ENCODE data around the gene ZNF516. TPM values are rescaled to one million over a fixed set of nuclear protein-coding genes. Genes with fewer than 3 reads are reported as not detected.

ZNF516 gene
- total and polyA plus RNA-seq, 2 experiments from 2014 or later = 17.8 to 29.4 TPM

DNA sequence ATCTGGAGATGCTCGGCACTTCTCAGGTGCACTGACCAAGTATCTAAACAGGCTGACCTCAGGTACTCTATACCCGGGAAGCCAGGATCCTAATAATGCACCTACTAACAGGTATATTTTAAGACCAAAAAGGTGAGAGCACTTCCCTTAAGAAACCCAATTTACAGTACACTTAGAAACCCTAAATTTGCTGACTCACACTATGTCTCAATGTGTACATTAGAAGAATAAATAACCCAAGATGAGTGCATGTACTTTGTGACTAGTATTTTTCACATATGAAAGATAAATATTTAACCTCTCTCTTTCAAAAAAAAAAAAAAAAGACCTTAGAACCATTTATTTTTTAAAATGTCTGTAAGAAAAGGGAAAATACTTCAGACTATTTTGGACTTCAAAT lies 118.8 kb downstream of the ZNF516 start:
- Histone ChIP-seq H3F3A (ENCODE audit: insufficient read depth) (no peaks in the 10 kb centered on the region), H3K79me2 (ENCODE audit: insufficient read depth) (peaks cover 71% of the 10 kb centered on the region), H3K27me3 (replicated peaks; ENCODE audit: insufficient read depth) (no peaks in the 10 kb centered on the region), H3K9ac (no peak overlapping the region), H3K9me3 (ENCODE audit: low read depth) (no peaks in the 10 kb centered on the region), H2AFZ (no peak overlapping the region), H3K9me2 (ENCODE audit: insufficient read depth) (no peaks in the 10 kb centered on the region), H4K20me1 (ENCODE audit: insufficient read depth) (0 out of 2 replicates have a peak, but pooled peaks cover 4% of the 10 kb centered on the region), H3K4me3 (no peak overlapping the region), H3K4me2 (ENCODE audit: unreplicated experiment) (no peak overlapping the region), H3K27ac (no peak overlapping the region), H3K36me3 (ENCODE audit: low read depth) (no peaks in the 10 kb centered on the region; the same call in 1 of the 2 replicates), H3K4me1 (ENCODE audit: insufficient read depth) (no peaks in the 10 kb centered on the region)
- TF ChIP-seq EZH2 (IDR thresholded peaks at IDR 0.05; ENCODE audit: insufficient read depth, poor library complexity, severe bottlenecking) (no peak), EZH2phosphoT487 (IDR thresholded peaks at IDR 0.05; ENCODE audit: insufficient read depth, low read depth) (no peak)
- 91 to 100% methylated on average over 2 of the region's 2 CpGs for WGBS, 2 experiments (ENCODE audit: low coverage in 1 of 2, low lambda C conversion rate in 2 of 2, missing lambda C conversion rate in 2 of 2)
- in situ Hi-C loops (cut with MboI) = no loop called here
- no peak for DNase-seq

DNA sequence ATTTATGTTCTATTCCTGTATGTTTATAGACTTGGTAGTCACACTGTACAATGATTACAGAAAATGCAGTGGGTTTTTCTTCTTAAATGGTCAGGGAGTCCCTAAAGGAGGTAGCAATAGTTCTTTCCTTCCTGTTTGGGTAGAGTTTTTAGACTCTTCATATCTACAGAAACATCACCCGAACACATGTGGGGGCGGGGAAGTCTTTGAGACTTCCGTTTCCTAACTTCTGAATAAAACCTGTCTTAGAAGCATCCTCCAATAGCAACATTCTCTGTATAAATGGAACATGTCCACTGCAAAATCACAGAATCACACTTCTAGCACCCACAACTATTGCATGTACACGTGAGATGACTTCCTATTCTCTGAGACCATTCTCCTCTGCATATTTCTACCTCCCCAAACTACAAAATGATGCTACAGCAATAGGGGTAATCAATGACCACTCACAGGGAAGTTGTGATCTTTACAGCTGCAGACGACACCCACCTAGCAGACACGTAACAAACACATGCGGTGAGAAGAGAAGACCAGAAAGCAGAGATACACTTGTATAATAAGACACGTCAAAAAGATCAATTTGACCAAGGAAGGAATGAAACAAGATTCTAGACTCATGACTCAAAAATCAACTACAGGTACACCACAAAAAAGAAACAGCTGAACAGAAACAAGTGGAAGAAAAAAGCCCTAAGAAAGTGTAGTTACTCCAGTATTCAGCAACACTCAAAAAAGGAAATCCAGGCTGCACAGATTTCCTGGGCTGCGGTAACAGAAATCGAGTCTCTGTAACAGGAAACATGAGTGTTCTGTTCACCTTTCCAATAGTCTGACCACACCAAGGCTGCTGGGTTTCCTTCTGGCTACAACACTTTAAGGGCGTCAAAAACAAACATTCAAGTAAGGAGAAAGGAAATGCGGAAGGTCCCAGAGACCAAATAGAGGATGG lies 120.4 kb downstream of the ZNF516 start:
- H3K36me3 ChIP-seq (ENCODE audit: low read depth) = peaks cover 8% of the 10 kb centered on the region; the same call in 1 of the 2 replicates
- no peak overlapping the region for H3K27ac ChIP-seq
- H3K4me1 ChIP-seq (ENCODE audit: insufficient read depth) = no peaks in the 10 kb centered on the region
- no peak for DNase-seq
- H3K4me2 ChIP-seq (ENCODE audit: unreplicated experiment) = no peak overlapping the region
- no peak overlapping the region for H3K4me3 ChIP-seq
- no peak for TF ChIP-seq EZH2 (IDR thresholded peaks at IDR 0.05; ENCODE audit: insufficient read depth, poor library complexity, severe bottlenecking)
- no peak for TF ChIP-seq EZH2phosphoT487 (IDR thresholded peaks at IDR 0.05; ENCODE audit: insufficient read depth, low read depth)
- no peaks in the 10 kb centered on the region for H3K9me2 ChIP-seq (ENCODE audit: insufficient read depth)
- H2AFZ ChIP-seq = no peak overlapping the region
- H3K79me2 ChIP-seq (ENCODE audit: insufficient read depth) = peaks cover 58% of the 10 kb centered on the region
- H3K9me3 ChIP-seq (ENCODE audit: low read depth) = no peaks in the 10 kb centered on the region
- H4K20me1 ChIP-seq (ENCODE audit: insufficient read depth) = 0 out of 2 replicates have a peak, but pooled peaks cover 4% of the 10 kb centered on the region
- in situ Hi-C loops (cut with MboI) = loop anchor here (25.0 kb wide), 1 partner anchor 1712 kb away; no protein-coding TSS in a partner anchor
- H3K9ac ChIP-seq = no peak overlapping the region
- WGBS, 2 experiments (ENCODE audit: low coverage in 1 of 2, low lambda C conversion rate in 2 of 2, missing lambda C conversion rate in 2 of 2) = 81 to 84% methylated on average over 12 of the region's 12 CpGs
- no peaks in the 10 kb centered on the region for H3K27me3 ChIP-seq (replicated peaks; ENCODE audit: insufficient read depth)
- H3F3A ChIP-seq (ENCODE audit: insufficient read depth) = no peaks in the 10 kb centered on the region

DNA sequence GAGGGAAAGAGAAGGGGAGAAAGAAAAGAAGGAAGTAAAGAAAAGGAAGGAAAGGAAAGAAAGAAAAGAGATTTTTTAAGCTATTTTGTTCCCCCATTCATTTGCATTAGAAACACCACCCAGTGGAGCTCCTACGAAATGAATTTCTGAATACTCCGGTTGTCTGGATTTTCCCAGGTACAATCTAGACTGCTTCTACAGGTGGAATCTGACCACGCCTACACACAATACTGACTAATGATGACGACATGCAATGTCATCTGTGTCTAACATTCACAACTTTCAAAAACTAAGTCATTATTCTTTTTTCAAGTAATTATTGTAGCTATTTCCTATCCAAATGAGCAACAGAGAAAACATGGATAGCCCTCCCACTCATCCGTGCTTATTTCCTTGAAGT lies 121.7 kb downstream of the ZNF516 start:
- Histone ChIP-seq H3K9me2 (ENCODE audit: insufficient read depth) (no peaks in the 10 kb centered on the region), H3K4me2 (ENCODE audit: unreplicated experiment) (no peak overlapping the region), H3F3A (ENCODE audit: insufficient read depth) (peaks cover 6% of the 10 kb centered on the region; the same call in 1 of the 2 replicates), H3K4me3 (no peak overlapping the region), H3K4me1 (ENCODE audit: insufficient read depth) (no peaks in the 10 kb centered on the region), H3K9me3 (ENCODE audit: low read depth) (no peaks in the 10 kb centered on the region), H3K36me3 (ENCODE audit: low read depth) (peaks cover 8% of the 10 kb centered on the region; the same call in 1 of the 2 replicates), H3K9ac (no peak overlapping the region), H3K27ac (no peak overlapping the region), H2AFZ (no peak overlapping the region), H3K27me3 (replicated peaks; ENCODE audit: insufficient read depth) (no peaks in the 10 kb centered on the region), H4K20me1 (ENCODE audit: insufficient read depth) (0 out of 2 replicates have a peak, but pooled peaks cover 4% of the 10 kb centered on the region), H3K79me2 (ENCODE audit: insufficient read depth) (peaks cover 58% of the 10 kb centered on the region)
- no peak for DNase-seq
- in situ Hi-C loops (cut with MboI) = loop anchor here (25.0 kb wide), 1 partner anchor 1711 kb away; no protein-coding TSS in a partner anchor
- WGBS, 2 experiments (ENCODE audit: low coverage in 1 of 2, low lambda C conversion rate in 2 of 2, missing lambda C conversion rate in 2 of 2) = 74 to 75% methylated on average over 5 of the region's 5 CpGs
- no peak for TF ChIP-seq EZH2 (IDR thresholded peaks at IDR 0.05; ENCODE audit: insufficient read depth, poor library complexity, severe bottlenecking)
- TF ChIP-seq EZH2phosphoT487 (IDR thresholded peaks at IDR 0.05; ENCODE audit: insufficient read depth, low read depth) = no peak

DNA sequence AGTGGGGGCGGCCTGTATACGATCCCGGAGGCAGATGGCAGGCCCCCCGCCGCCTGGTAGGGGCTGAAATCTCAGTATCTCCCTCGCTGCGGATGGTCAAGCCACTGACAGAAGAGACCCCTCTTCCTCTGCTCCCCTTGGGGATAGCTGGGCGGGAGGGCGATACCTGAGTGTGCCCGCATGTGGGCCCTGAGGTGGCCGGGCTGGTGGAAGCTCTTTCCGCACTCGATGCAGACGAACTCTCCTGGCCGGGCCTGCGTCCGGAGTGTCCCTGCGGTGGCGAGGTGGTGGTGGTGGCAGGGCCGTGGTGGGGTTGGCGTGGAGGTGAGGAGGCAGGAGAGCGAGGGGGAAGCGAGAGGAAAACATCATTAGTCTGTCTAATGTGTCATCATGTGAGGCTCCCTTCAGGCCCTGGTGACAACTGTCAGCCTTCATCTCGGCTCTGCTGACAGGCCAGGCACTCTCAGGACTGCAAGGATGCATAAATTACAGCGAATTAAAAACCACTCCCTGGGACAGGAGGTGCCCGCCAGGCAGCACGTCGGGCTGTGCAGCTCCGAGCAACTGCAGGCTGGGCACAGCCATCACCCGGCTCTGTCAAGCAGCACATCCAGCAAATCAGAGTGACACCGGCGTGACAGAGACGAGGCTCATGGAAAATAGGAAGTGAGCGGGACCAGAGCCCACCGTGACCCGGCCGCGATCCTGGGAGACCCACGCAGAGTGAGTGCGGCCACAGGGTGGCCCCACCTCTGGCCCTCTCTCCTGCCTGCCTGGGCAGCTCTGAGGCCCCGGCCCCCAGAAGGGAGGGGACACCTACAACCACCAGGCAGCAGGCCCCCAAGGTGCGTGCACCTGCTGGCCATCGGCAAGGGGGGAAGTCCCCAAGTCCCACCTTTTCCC lies 123.5 kb downstream of the ZNF516 start:
- Histone ChIP-seq H3K9me2 (ENCODE audit: insufficient read depth) (no peaks in the 10 kb centered on the region), H3K36me3 (ENCODE audit: low read depth) (peaks cover 8% of the 10 kb centered on the region; the same call in 1 of the 2 replicates), H3K9me3 (ENCODE audit: low read depth) (no peaks in the 10 kb centered on the region), H4K20me1 (ENCODE audit: insufficient read depth) (0 out of 2 replicates have a peak, but pooled peaks cover 4% of the 10 kb centered on the region), H3K4me3 (no peak overlapping the region), H3K79me2 (ENCODE audit: insufficient read depth) (peaks cover 63% of the 10 kb centered on the region), H3K4me1 (ENCODE audit: insufficient read depth) (no peaks in the 10 kb centered on the region), H3K9ac (no peak overlapping the region), H3K27ac (no peak overlapping the region), H3F3A (ENCODE audit: insufficient read depth) (peaks cover 6% of the 10 kb centered on the region; the same call in 1 of the 2 replicates), H3K27me3 (replicated peaks; ENCODE audit: insufficient read depth) (no peaks in the 10 kb centered on the region), H2AFZ (no peak overlapping the region), H3K4me2 (ENCODE audit: unreplicated experiment) (no peak overlapping the region)
- TF ChIP-seq EZH2 (IDR thresholded peaks at IDR 0.05; ENCODE audit: insufficient read depth, poor library complexity, severe bottlenecking) (no peak), EZH2phosphoT487 (IDR thresholded peaks at IDR 0.05; ENCODE audit: insufficient read depth, low read depth) (no peak)
- no peak for DNase-seq
- in situ Hi-C loops (cut with MboI) = loop anchor here (25.0 kb wide), 1 partner anchor 1709 kb away; no protein-coding TSS in a partner anchor
- 93 to 95% methylated on average over 41 to 43 of the region's 43 CpGs for WGBS, 2 experiments (ENCODE audit: low coverage in 1 of 2, low lambda C conversion rate in 2 of 2, missing lambda C conversion rate in 2 of 2)

Data from GM23248 (cell line).